HepG2 (cell line): ENCODE results near the gene CD151. TPM values are rescaled to one million over a fixed set of nuclear protein-coding genes. Genes with fewer than 3 reads are reported as not detected.
A peak's percentile ranks its signal among the peaks of the same experiment; 100 is the strongest.

Experiments
- CC2D1A ChIP-seq: sonication (generic); formaldehyde crosslinking; IDR thresholded peaks from 2 replicates; pipeline ENCODE4 v1.8.1; 2023; ENCODE audit warnings: mild to moderate bottlenecking, missing genetic modification reagents
- DMAP1 ChIP-seq: IDR thresholded peaks from 2 replicates; pipeline ENCODE4 v1.6.1; 2016
- FOXM1 ChIP-seq: sonication (generic); formaldehyde crosslinking; IDR thresholded peaks from 2 replicates; pipeline ENCODE4 v1.5.0; 2020; ENCODE audit warnings: missing genetic modification reagents
- FOXO1 ChIP-seq: sonication (generic); formaldehyde crosslinking; IDR thresholded peaks from 2 replicates; pipeline ENCODE4 v1.4.0; 2020; ENCODE audit warnings: missing genetic modification reagents
- HCFC1 ChIP-seq: fragments of 150-350 bp; IDR thresholded peaks from 2 replicates; pipeline ENCODE4 v1.6.1; 2014; ENCODE audit warnings: low read depth, low read length
- ISL2 ChIP-seq: sonication (generic); formaldehyde crosslinking; IDR thresholded peaks from 2 replicates; pipeline ENCODE4 v1.5.0; 2020; ENCODE audit warnings: missing genetic modification reagents
- KLF6 ChIP-seq: IDR thresholded peaks from 2 replicates; pipeline ENCODE4 v1.8.0; 2016; ENCODE audit warnings: missing biosample characterization, missing genetic modification reagents
- MIER2 ChIP-seq: IDR thresholded peaks from 2 replicates; pipeline ENCODE4 v1.6.1; 2016; ENCODE audit warnings: missing biosample characterization, missing genetic modification reagents
- NBN ChIP-seq: fragments of 450-650 bp; conservative IDR thresholded peaks from 2 replicates; pipeline ENCODE4 v1.6.1; 2017
- RNF2 ChIP-seq: fragments of 450-650 bp; conservative IDR thresholded peaks from 2 replicates; pipeline ENCODE4 v1.6.1; 2016; ENCODE audit warnings: low read depth
- SALL2 ChIP-seq: sonication (generic); formaldehyde crosslinking; IDR thresholded peaks from 2 replicates; pipeline ENCODE4 v1.8.1; 2023; ENCODE audit warnings: mild to moderate bottlenecking, missing genetic modification reagents, inconsistent platforms
- SNAPC2 ChIP-seq: sonication (generic); formaldehyde crosslinking; IDR thresholded peaks from 2 replicates; pipeline ENCODE4 v1.8.1; 2022; ENCODE audit warnings: mild to moderate bottlenecking, missing genetic modification reagents
- SYNCRIP ChIP-seq: fragments of 200-400 bp; formaldehyde crosslinking; IDR thresholded peaks from 2 replicates; pipeline ENCODE4 v1.6.1; 2018; ENCODE audit warnings: mild to moderate bottlenecking, low read depth, low read length; ENCODE audit not compliant: insufficient read depth
- TOE1 ChIP-seq: sonication (generic); formaldehyde crosslinking; IDR thresholded peaks from 2 replicates; pipeline ENCODE4 v1.4.0; 2020; ENCODE audit warnings: mild to moderate bottlenecking, missing genetic modification reagents
- ZBED4 ChIP-seq: sonication (generic); formaldehyde crosslinking; IDR thresholded peaks from 2 replicates; pipeline ENCODE4 v1.4.0; 2020; ENCODE audit warnings: missing genetic modification reagents, borderline replicate concordance
- ZBTB44 ChIP-seq: sonication (generic); formaldehyde crosslinking; IDR thresholded peaks from 2 replicates; pipeline ENCODE4 v1.4.0; 2020; ENCODE audit warnings: missing genetic modification reagents
- ZC3H4 ChIP-seq: sonication (generic); formaldehyde crosslinking; IDR thresholded peaks from 2 replicates; pipeline ENCODE4 v1.4.0; 2020; ENCODE audit warnings: missing genetic modification reagents, borderline replicate concordance
- ZNF460 ChIP-seq: sonication (generic); formaldehyde crosslinking; IDR thresholded peaks from 2 replicates; pipeline ENCODE4 v1.5.1; 2020; ENCODE audit warnings: missing genetic modification reagents, mild to moderate bottlenecking, borderline replicate concordance
- ZNF503 ChIP-seq: sonication (generic); formaldehyde crosslinking; IDR thresholded peaks from 2 replicates; pipeline ENCODE4 v1.4.0; 2020; ENCODE audit warnings: missing genetic modification reagents
- ZNF652 ChIP-seq: IDR thresholded peaks from 2 replicates; pipeline ENCODE4 v1.6.1; 2016; ENCODE audit warnings: low read depth, borderline replicate concordance
- ZNF780A ChIP-seq: sonication (generic); formaldehyde crosslinking; IDR thresholded peaks from 2 replicates; pipeline ENCODE4 v1.8.0; 2022; ENCODE audit warnings: mild to moderate bottlenecking, missing genetic modification reagents, moderate library complexity
- ZNF790 ChIP-seq: sonication (generic); formaldehyde crosslinking; IDR thresholded peaks from 2 replicates; pipeline ENCODE4 v1.8.0; 2022; ENCODE audit warnings: missing genetic modification reagents, mild to moderate bottlenecking, borderline replicate concordance
- polyA plus RNA-seq, 8 experiments: library from polyadenylated mRNA; depleted of rRNA in 3 of 8; stranded (reverse) in 7 of 8; unstranded in 1 of 8; fragments of >200 nt; fragmentation: Illumina TruSeq in 4 of 8; extraction: Trizol in 4 of 8; gene quantifications; 2 replicates each; pipeline versions ENCODE4 v1.2.1 to v1.2.3, GENCODE V29; 2011 to 2016; ENCODE audit warnings: low read depth in 4 of 8, missing spikeins in 1 of 8, mixed read lengths in 1 of 8; ENCODE audit not compliant: insufficient read depth in 1 of 8
- total RNA-seq, 5 experiments: library from RNA; depleted of rRNA; stranded (reverse); fragments of >200 nt; fragmentation: Illumina TruSeq; extraction: Trizol; gene quantifications; 2 replicates each; pipeline ENCODE4 v1.2.3, GENCODE V29; 2016; ENCODE audit warnings: low read depth in 1 of 5
- TF ChIP-seq, protein P1 (sequence below): sonication (generic); formaldehyde crosslinking; IDR thresholded peaks from 2 replicates; pipeline ENCODE4 v1.5.0; 2020; ENCODE audit warnings: missing genetic modification reagents, mild to moderate bottlenecking, borderline replicate concordance

Gene CD151
- total and polyA plus RNA-seq, 2 of the 13 experiments (the other 11 are each of a cell fraction or from before 2014, with no cell fraction given) = 125 to 197 TPM

- TF ChIP-seq ZNF503 (CRISPR knock-in tag) (no peak), CC2D1A (CRISPR knock-in tag) (no peak), TOE1 (CRISPR knock-in tag) (no peak), HCFC1 (no peak), FOXO1 (CRISPR knock-in tag) (no peak), SALL2 (CRISPR knock-in tag) (no peak), ZC3H4 (no peak), ZBTB44 (CRISPR knock-in tag) (no peak), ZNF460 (CRISPR knock-in tag) (no peak), ZNF790 (no peak), ZNF652 (CRISPR knock-in tag) (no peak), SYNCRIP (no peak), ISL2 (no peak), FOXM1 (CRISPR knock-in tag) (no peak), KLF6 (CRISPR knock-in tag) (peak; percentile 67; the same call in 1 of the 2 replicates), MIER2 (CRISPR knock-in tag) (peak; percentile 77; the same call in 1 of the 2 replicates), ZBED4 (CRISPR knock-in tag) (0 out of 2 replicates have a peak, but pooled peaks have one; percentile 32), DMAP1 (CRISPR knock-in tag) (peak; percentile 99), ZNF780A (CRISPR knock-in tag) (no peak), SNAPC2 (no peak), RNF2 (no peak; the same call in 1 of the 2 replicates), NBN (no peak)
- TF ChIP-seq, protein P1, sequence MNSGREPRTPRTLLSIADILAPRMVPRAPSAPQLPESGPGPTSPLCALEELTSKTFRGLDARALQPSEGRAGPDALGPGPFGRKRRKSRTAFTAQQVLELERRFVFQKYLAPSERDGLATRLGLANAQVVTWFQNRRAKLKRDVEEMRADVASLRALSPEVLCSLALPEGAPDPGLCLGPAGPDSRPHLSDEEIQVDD (CRISPR knock-in tag) = no peak
Observed at GRCh38 chr11:838441-839279, 5.9 kb downstream of the CD151 start (continued).
